DOHH2 (cell line): ENCODE measurements around the gene SERINC3.

ENCODE experiments used
- CTCF ChIP-seq: fragments of 200-600 bp; sonication (generic); IDR thresholded peaks from one replicate; pipeline ENCODE4 v1.5.1; 2014; ENCODE audit warnings: antibody characterized with exemption, mild to moderate bottlenecking, low read depth, low read length; ENCODE audit not compliant: poor library complexity, severe bottlenecking
- EZH2phosphoT487 ChIP-seq: fragments of 200-600 bp; sonication (generic); IDR thresholded peaks from 2 replicates; pipeline ENCODE4 v1.6.1; 2017; ENCODE audit warnings: borderline replicate concordance, mild to moderate bottlenecking, antibody characterized with exemption, low read length, moderate library complexity, mixed read lengths

- TF ChIP-seq CTCF (no peak), EZH2phosphoT487 (no peak)
Measured at GRCh38 chr20:44518248-44518647, 3.6 kb downstream of the SERINC3 start.
